PC-9 (cell line): ENCODE results near the gene CSNK1G2.

ENCODE experiments used
- EZH2 ChIP-seq: fragments of 200-600 bp; sonication (generic); IDR thresholded peaks from 2 replicates; pipeline ENCODE4 v1.8.0; 2017; ENCODE audit warnings: antibody characterized with exemption, low read depth
- TF ChIP-seq, protein P1 (sequence below): fragments of 200-600 bp; sonication (generic); conservative IDR thresholded peaks from 2 replicates; pipeline ENCODE4 v1.6.1; 2017; ENCODE audit warnings: mixed run types, antibody characterized with exemption, mild to moderate bottlenecking, moderate library complexity

DNA sequence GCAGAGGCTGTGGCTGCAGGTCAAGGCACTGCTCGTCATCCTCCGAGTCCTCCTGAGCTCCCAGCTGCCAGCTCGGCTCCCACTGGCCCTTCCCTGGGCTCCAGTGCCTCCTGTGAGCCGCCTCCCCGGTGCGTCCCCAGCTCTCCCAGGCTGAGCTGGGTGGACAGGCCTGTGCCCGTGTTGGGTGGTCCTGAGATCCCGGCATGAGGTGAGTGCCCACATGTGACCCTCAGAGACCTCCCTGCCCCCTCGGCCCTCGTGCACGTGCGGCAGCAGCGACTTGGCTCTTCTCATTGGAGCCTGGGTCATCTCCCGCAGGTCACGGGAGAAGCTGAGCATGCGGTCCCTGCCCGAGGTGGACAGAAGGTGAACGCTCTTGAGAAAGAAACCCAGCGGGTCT is 20.3 kb upstream of the CSNK1G2 start:
- TF ChIP-seq, protein P1, sequence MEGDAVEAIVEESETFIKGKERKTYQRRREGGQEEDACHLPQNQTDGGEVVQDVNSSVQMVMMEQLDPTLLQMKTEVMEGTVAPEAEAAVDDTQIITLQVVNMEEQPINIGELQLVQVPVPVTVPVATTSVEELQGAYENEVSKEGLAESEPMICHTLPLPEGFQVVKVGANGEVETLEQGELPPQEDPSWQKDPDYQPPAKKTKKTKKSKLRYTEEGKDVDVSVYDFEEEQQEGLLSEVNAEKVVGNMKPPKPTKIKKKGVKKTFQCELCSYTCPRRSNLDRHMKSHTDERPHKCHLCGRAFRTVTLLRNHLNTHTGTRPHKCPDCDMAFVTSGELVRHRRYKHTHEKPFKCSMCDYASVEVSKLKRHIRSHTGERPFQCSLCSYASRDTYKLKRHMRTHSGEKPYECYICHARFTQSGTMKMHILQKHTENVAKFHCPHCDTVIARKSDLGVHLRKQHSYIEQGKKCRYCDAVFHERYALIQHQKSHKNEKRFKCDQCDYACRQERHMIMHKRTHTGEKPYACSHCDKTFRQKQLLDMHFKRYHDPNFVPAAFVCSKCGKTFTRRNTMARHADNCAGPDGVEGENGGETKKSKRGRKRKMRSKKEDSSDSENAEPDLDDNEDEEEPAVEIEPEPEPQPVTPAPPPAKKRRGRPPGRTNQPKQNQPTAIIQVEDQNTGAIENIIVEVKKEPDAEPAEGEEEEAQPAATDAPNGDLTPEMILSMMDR, result no peak
- TF ChIP-seq EZH2, result no peak
